ENCODE results near the gene PGLYRP2.
A peak's percentile ranks its signal among the peaks of the same experiment; 100 is the strongest.
"Not testable (repeated sequence)": the region's sequence is repeated elsewhere in the genome, so short reads cannot be mapped to it uniquely, and the experiment has no call there.

Gene PGLYRP2

GRCh38 chr19:15485768-15486167, 6.5 kb upstream of the PGLYRP2 start:
- DNase-seq: not testable (repeated sequence)

- not testable (repeated sequence) for DNase-seq
Measured at GRCh38 chr19:15480996-15481395, 1.7 kb upstream of the PGLYRP2 start.

- DNase-seq: no peak
Measured at GRCh38 chr19:15476325-15476724, 3.0 kb downstream of the PGLYRP2 start.

GRCh38 chr19:15475611-15476010, 3.7 kb downstream of the PGLYRP2 start:
- no peak for DNase-seq

- DNase-seq: no peak
Measured at GRCh38 chr19:15475169-15475568, 4.1 kb downstream of the PGLYRP2 start.

GRCh38 chr19:15473821-15474220, 5.5 kb downstream of the PGLYRP2 start:
- not testable (repeated sequence) for DNase-seq

GRCh38 chr19:15471639-15472101, 7.6 kb downstream of the PGLYRP2 start:
- DNase-seq: no peak

- no peak for DNase-seq
Measured at GRCh38 chr19:15469513-15470297, 9.6 kb downstream of the PGLYRP2 start.

GRCh38 chr19:15468675-15469512, 10.4 kb downstream of the PGLYRP2 start:
- no peak for DNase-seq

GRCh38 chr19:15467734-15468214, 11.5 kb downstream of the PGLYRP2 start:
- no peak for DNase-seq

- no peak for DNase-seq
Measured at GRCh38 chr19:15466851-15467733, 12.2 kb downstream of the PGLYRP2 start.

GRCh38 chr19:15464394-15465385, 14.6 kb downstream of the PGLYRP2 start, which contains the start of gene RASAL3:
Gene RASAL3, minus strand, starts transcription at chr19:15464544. Its CDS starts 186 bp downstream, at chr19:15464358.
- DNase-seq: no peak

GRCh38 chr19:15463861-15464371, 15.4 kb downstream of the PGLYRP2 start:
- DNase-seq: no peak

- DNase-seq: no peak
Measured at GRCh38 chr19:15461694-15462093, 17.6 kb downstream of the PGLYRP2 start.

GRCh38 chr19:15457701-15458484, 21.4 kb downstream of the PGLYRP2 start:
- DNase-seq: no peak

- DNase-seq: peak; percentile 38 to 55
Measured at GRCh38 chr19:15456871-15457700, 22.2 kb downstream of the PGLYRP2 start.

GRCh38 chr19:15456441-15456840, 22.9 kb downstream of the PGLYRP2 start:
- no peak for DNase-seq

- DNase-seq: no peak
Measured at GRCh38 chr19:15455996-15456395, 23.3 kb downstream of the PGLYRP2 start.

Data from NCI-H2081 (cell line).